AG04449 (cell line): ENCODE results near the gene THADA.

Experiments used
- CTCF ChIA-PET: fragments of 350-600 bp; formaldehyde crosslinking; extraction: SDS; loops from one replicate; lab custom pipeline; 2021; ENCODE audit warnings: antibody characterized with exemption; lab: Yijun Ruan, JAX
- POLR2A ChIA-PET: fragments of 400-600, 350-600 bp; formaldehyde crosslinking; extraction: SDS; loops from one replicate; lab custom pipeline; 2020; ENCODE audit warnings: antibody characterized with exemption, inconsistent platforms; lab: Yijun Ruan, JAX
- DNase-seq: peaks from one replicate; pipeline ENCODE4 v3.0.0-alpha.2; 2010; ENCODE audit warnings: low read depth, low spot score
- H3K4me3 ChIP-seq: 2 replicates; pipeline ENCODE4 v1.5.1; 2011; ENCODE audit warnings: low read depth, mild to moderate bottlenecking, control low read depth, low read length
- CTCF ChIP-seq: IDR thresholded peaks from one replicate; pipeline ENCODE4 v1.5.1; 2011; ENCODE audit warnings: mild to moderate bottlenecking, moderate library complexity, low read length, control low read depth, inconsistent platforms; ENCODE audit not compliant: insufficient read depth; ENCODE audit errors: missing control alignments

THADA gene

GRCh38 chr2:43372416-43373081, 223.3 kb downstream of the THADA start:
- CTCF ChIA-PET: interaction anchor here (1.0 to 1.5 kb wide), 2 partner anchors 10 to 112 kb away, joined by 3 to 4 read pairs; no protein-coding TSS in a partner anchor
- POLR2A ChIA-PET: no interaction called here
- no peak overlapping the region for H3K4me3 ChIP-seq
- no peak for DNase-seq
- no peak for TF ChIP-seq CTCF

- CTCF ChIA-PET: interaction anchor here (1.8 kb wide), 1 partner anchor 13 kb away, joined by 5 read pairs; no protein-coding TSS in a partner anchor
- TF ChIP-seq CTCF: no peak
- POLR2A ChIA-PET: interaction anchor here (0.6 kb wide), 1 partner anchor 150 kb away, joined by 3 read pairs; no protein-coding TSS in a partner anchor
- DNase-seq: no peak
- H3K4me3 ChIP-seq: no peak overlapping the region
Measured at GRCh38 chr2:43370705-43371104, 225.1 kb downstream of the THADA start.

GRCh38 chr2:43370146-43370545, 225.7 kb downstream of the THADA start:
- H3K4me3 ChIP-seq: no peak overlapping the region
- TF ChIP-seq CTCF: no peak
- DNase-seq: no peak
- ChIA-PET CTCF (interaction anchor here (1.8 kb wide), 1 partner anchor 14 kb away, joined by 5 read pairs; no protein-coding TSS in a partner anchor), POLR2A (no interaction called here)

GRCh38 chr2:43368483-43369385, 227.1 kb downstream of the THADA start:
- H3K4me3 ChIP-seq: no peak overlapping the region
- ChIA-PET POLR2A (no interaction called here), CTCF (no interaction called here)
- TF ChIP-seq CTCF: no peak
- DNase-seq: no peak

GRCh38 chr2:43367012-43367782, 228.6 kb downstream of the THADA start:
- no peak overlapping the region for H3K4me3 ChIP-seq
- DNase-seq: no peak
- POLR2A ChIA-PET: no interaction called here
- no peak for TF ChIP-seq CTCF
- CTCF ChIA-PET: interaction anchor here (1.0 to 1.1 kb wide), 2 partner anchors 10 to 21 kb away, joined by 3 read pairs; no protein-coding TSS in a partner anchor
